GM23338 (cell line): ENCODE results near the gene TRIO. TPM values are rescaled to one million over a fixed set of nuclear protein-coding genes. Genes with fewer than 3 reads are reported as not detected.
A peak's percentile ranks its signal among the peaks of the same experiment; 100 is the strongest.

Source experiments
- ATAC-seq: fragments of 200-7000 bp; cut with Tn5 transposase; 3 replicates; pipeline ENCODE4 v1.9.1; 2020
- DNase-seq: peaks from one replicate; pipeline ENCODE4 v3.0.0-alpha.2; 2015; ENCODE audit warnings: low spot score
- H2AFZ ChIP-seq: fragments of 200-600 bp; sonication (generic); 2 replicates; pipeline ENCODE4 v1.8.0; 2016; ENCODE audit warnings: antibody characterized with exemption, mild to moderate bottlenecking, moderate library complexity
- H3F3A ChIP-seq: fragments of 200-600 bp; sonication (generic); replicated peaks from 2 replicates; pipeline ENCODE4 v1.8.0; 2017; ENCODE audit warnings: antibody characterized with exemption, mixed run types, low read depth
- H3K27ac ChIP-seq: fragments of 200-600 bp; sonication (generic); 2 replicates; pipeline ENCODE4 v1.6.1; 2016; ENCODE audit warnings: low read depth
- H3K27me3 ChIP-seq: fragments of 200-600 bp; sonication (generic); 2 replicates; pipeline ENCODE4 v1.8.0; 2016; ENCODE audit warnings: mild to moderate bottlenecking, mixed run types, moderate library complexity; ENCODE audit not compliant: insufficient read depth
- H3K36me3 ChIP-seq: fragments of 200-600 bp; sonication (generic); 2 replicates; pipeline ENCODE4 v1.8.0; 2016; ENCODE audit warnings: mild to moderate bottlenecking; ENCODE audit not compliant: insufficient read depth
- H3K4me1 ChIP-seq: fragments of 200-600 bp; sonication (generic); 2 replicates; pipeline ENCODE4 v1.8.0; 2016; ENCODE audit warnings: mild to moderate bottlenecking, moderate library complexity; ENCODE audit not compliant: insufficient read depth
- H3K4me2 ChIP-seq: fragments of 200-600 bp; sonication (generic); 2 replicates; pipeline ENCODE4 v1.7.1; 2017; ENCODE audit warnings: mixed run types
- H3K4me3 ChIP-seq: fragments of 200-600 bp; sonication (generic); 2 replicates; pipeline ENCODE4 v1.6.1; 2016; ENCODE audit warnings: mixed run types
- H3K79me2 ChIP-seq: fragments of 200-600 bp; sonication (generic); replicated peaks from 2 replicates; pipeline ENCODE4 v1.8.0; 2017; ENCODE audit warnings: mild to moderate bottlenecking; ENCODE audit not compliant: insufficient read depth
- H3K9me2 ChIP-seq: fragments of 200-600 bp; sonication (generic); 2 replicates; pipeline ENCODE4 v1.8.0; 2017; ENCODE audit not compliant: insufficient read depth
- H4K20me1 ChIP-seq: fragments of 200-600 bp; sonication (generic); replicated peaks from 2 replicates; pipeline ENCODE4 v1.8.0; 2017; ENCODE audit warnings: mild to moderate bottlenecking; ENCODE audit not compliant: insufficient read depth
- H3K27ac Mint-ChIP-seq: 2 replicates; pipeline ENCODE4 v1.8.0; 2020; ENCODE audit warnings: inconsistent platforms, mild to moderate bottlenecking, moderate library complexity, mixed read lengths
- H3K27me3 Mint-ChIP-seq: 3 replicates; pipeline ENCODE4 v1.8.0; 2022; ENCODE audit warnings: low read depth, mild to moderate bottlenecking, moderate library complexity, mixed read lengths, inconsistent platforms; ENCODE audit not compliant: insufficient read depth, poor library complexity
- H3K36me3 Mint-ChIP-seq: 3 replicates; pipeline ENCODE4 v1.8.0; 2021; ENCODE audit warnings: low read depth, mild to moderate bottlenecking, inconsistent platforms, moderate library complexity, mixed read lengths
- H3K4me1 Mint-ChIP-seq: 3 replicates; pipeline ENCODE4 v1.8.0; 2020; ENCODE audit warnings: mild to moderate bottlenecking, inconsistent platforms, mixed read lengths
- H3K4me3 Mint-ChIP-seq: 3 replicates; pipeline ENCODE4 v1.8.0; 2021; ENCODE audit warnings: moderate library complexity, mild to moderate bottlenecking, inconsistent platforms, mixed read lengths
- H3K9me3 Mint-ChIP-seq: 3 replicates; pipeline ENCODE4 v1.8.0; 2020; ENCODE audit warnings: moderate library complexity, mild to moderate bottlenecking, inconsistent platforms, mixed read lengths
- CREB1 ChIP-seq: fragments of 250-450 bp; sonication (Bioruptor Pico); IDR thresholded peaks from 2 replicates; pipeline ENCODE4 v1.5.0; 2020; ENCODE audit warnings: low read depth, mild to moderate bottlenecking, moderate library complexity
- ETS1 ChIP-seq: IDR thresholded peaks from 2 replicates; pipeline ENCODE4 v1.6.1; 2016; ENCODE audit warnings: antibody characterized with exemption
- EZH2 ChIP-seq: fragments of 200-600 bp; sonication (generic); IDR thresholded peaks from one replicate; pipeline ENCODE4 v1.8.0; 2017; ENCODE audit warnings: antibody characterized with exemption, mild to moderate bottlenecking, low read depth; ENCODE audit not compliant: unreplicated experiment
- EZH2phosphoT487 ChIP-seq: fragments of 200-600 bp; sonication (generic); IDR thresholded peaks from one replicate; pipeline ENCODE4 v1.8.1; 2018; ENCODE audit warnings: antibody characterized with exemption; ENCODE audit not compliant: unreplicated experiment
- JUNB ChIP-seq: IDR thresholded peaks from one replicate; pipeline ENCODE4 v1.6.1; 2016; ENCODE audit warnings: antibody characterized with exemption; ENCODE audit not compliant: unreplicated experiment
- NANOG ChIP-seq: IDR thresholded peaks from 2 replicates; pipeline ENCODE4 v1.6.1; 2016; ENCODE audit warnings: antibody characterized with exemption, borderline replicate concordance
- POLR2AphosphoS5 ChIP-seq: IDR thresholded peaks from 2 replicates; pipeline ENCODE4 v1.6.1; 2016; ENCODE audit warnings: antibody characterized with exemption, low read depth
- REST ChIP-seq: IDR thresholded peaks from one replicate; pipeline ENCODE4 v1.6.1; 2018; ENCODE audit warnings: antibody characterized with exemption; ENCODE audit not compliant: unreplicated experiment
- STAT1 ChIP-seq: IDR thresholded peaks from one replicate; pipeline ENCODE4 v1.6.1; 2016; ENCODE audit warnings: antibody characterized with exemption; ENCODE audit not compliant: unreplicated experiment
- ZNF114 ChIP-seq: fragments of 250-450 bp; sonication (Bioruptor Pico); IDR thresholded peaks from 2 replicates; pipeline ENCODE4 v1.5.0; 2020; ENCODE audit warnings: mild to moderate bottlenecking, moderate library complexity
- ZNF331 ChIP-seq: fragments of 250-450 bp; sonication (Bioruptor Pico); IDR thresholded peaks from 2 replicates; pipeline ENCODE4 v1.5.0; 2020; ENCODE audit warnings: low read depth, mild to moderate bottlenecking, moderate library complexity
- polyA plus RNA-seq: library from polyadenylated mRNA; unstranded; fragments of >200 nt; fragmentation: Nextera tagmentation; extraction: Ambion mirVana; gene quantifications from 2 replicates; pipeline ENCODE4 v1.2.1, GENCODE V29; 2016
- total RNA-seq: library from RNA; depleted of rRNA; stranded (reverse); fragments of >200 nt; shearing (Covaris generic); gene quantifications from 2 replicates; pipeline ENCODE4 v1.2.3, GENCODE V29; 2014
- TF ChIP-seq, protein P1 (sequence below): fragments of 250-450 bp; sonication (Bioruptor Pico); IDR thresholded peaks from 2 replicates; pipeline ENCODE4 v1.5.0; 2020; ENCODE audit warnings: mild to moderate bottlenecking, moderate library complexity
- TF ChIP-seq, protein P2 (sequence below), 2 experiments: fragments of 200-600 bp in 1 of 2; sonication (generic) in 1 of 2; conservative IDR thresholded peaks; 2 replicates each; pipeline versions ENCODE4 v1.5.1 to v1.6.1; 2016 to 2017; ENCODE audit warnings: antibody characterized with exemption in 2 of 2, low read depth in 2 of 2, mild to moderate bottlenecking in 2 of 2, moderate library complexity in 1 of 2

The TRIO gene
- total and polyA plus RNA-seq, 2 experiments from 2014 or later = 13.8 to 113 TPM

DNA sequence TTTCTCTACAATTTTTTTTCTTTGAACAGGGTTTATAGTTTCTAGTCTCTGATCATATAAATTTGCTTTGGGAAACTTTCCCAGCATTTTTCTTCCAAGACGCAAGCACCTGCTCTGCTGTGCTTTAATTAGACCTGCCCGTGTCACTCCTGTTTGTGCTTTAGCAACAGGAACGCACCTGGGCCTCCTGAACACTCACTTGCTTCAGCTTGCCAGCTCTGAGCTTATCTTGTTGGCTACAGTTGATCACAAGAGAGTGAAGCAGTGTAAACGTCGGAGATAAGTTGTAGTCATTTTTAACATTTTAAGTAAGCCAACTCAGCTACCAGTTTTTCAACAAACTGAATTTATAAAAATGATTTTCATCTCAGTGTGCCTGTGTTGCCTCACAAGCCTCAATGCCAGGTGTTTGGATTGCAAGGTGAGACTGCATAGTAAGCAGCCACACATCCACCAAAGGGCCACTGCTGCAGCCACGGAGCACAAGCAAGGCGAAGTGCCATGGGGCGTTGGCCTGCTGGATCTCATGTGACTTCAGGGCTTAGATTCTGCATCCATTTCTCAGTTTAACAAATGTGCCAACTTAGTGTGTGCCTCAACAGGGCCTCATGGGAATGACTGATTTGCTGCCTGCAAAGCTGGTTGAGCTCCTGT lies 166.9 kb downstream of the TRIO start:
- Histone ChIP-seq H4K20me1 (0 out of 2 replicates have a peak, but pooled peaks cover 7% of the 10 kb centered on the region), H2AFZ (no peak overlapping the region), H3K9me2 (peaks cover 8% of the 10 kb centered on the region; the same call in 1 of the 2 replicates), H3K4me2 (no peak overlapping the region), H3K27ac (no peak overlapping the region), H3K27me3 (no peaks in the 10 kb centered on the region), H3K36me3 (peaks cover 7% of the 10 kb centered on the region), H3K79me2 (peaks cover 5% of the 10 kb centered on the region), H3K4me3 (no peak overlapping the region), H3K4me1 (peaks cover 6% of the 10 kb centered on the region; the same call in 1 of the 2 replicates), H3F3A (no peaks in the 10 kb centered on the region)
- no peak for DNase-seq
- Mint-ChIP-seq H3K9me3 (no peaks in the 10 kb centered on the region), H3K36me3 (peaks cover 38% of the 10 kb centered on the region), H3K27ac (peak overlapping the region; percentile 79; the same call in 1 of the 2 replicates), H3K27me3 (peaks cover 3% of the 10 kb centered on the region), H3K4me1 (peaks cover 3% of the 10 kb centered on the region; the same call in 1 of the 3 replicates), H3K4me3 (no peak overlapping the region)
- ATAC-seq = no peak
- TF ChIP-seq REST (no peak), EZH2phosphoT487 (no peak), ZNF331 (CRISPR knock-in tag) (no peak), ETS1 (no peak), EZH2 (no peak), NANOG (no peak), STAT1 (no peak), CREB1 (CRISPR knock-in tag) (no peak), POLR2AphosphoS5 (no peak), ZNF114 (CRISPR knock-in tag) (no peak), JUNB (no peak)
- TF ChIP-seq, protein P1, sequence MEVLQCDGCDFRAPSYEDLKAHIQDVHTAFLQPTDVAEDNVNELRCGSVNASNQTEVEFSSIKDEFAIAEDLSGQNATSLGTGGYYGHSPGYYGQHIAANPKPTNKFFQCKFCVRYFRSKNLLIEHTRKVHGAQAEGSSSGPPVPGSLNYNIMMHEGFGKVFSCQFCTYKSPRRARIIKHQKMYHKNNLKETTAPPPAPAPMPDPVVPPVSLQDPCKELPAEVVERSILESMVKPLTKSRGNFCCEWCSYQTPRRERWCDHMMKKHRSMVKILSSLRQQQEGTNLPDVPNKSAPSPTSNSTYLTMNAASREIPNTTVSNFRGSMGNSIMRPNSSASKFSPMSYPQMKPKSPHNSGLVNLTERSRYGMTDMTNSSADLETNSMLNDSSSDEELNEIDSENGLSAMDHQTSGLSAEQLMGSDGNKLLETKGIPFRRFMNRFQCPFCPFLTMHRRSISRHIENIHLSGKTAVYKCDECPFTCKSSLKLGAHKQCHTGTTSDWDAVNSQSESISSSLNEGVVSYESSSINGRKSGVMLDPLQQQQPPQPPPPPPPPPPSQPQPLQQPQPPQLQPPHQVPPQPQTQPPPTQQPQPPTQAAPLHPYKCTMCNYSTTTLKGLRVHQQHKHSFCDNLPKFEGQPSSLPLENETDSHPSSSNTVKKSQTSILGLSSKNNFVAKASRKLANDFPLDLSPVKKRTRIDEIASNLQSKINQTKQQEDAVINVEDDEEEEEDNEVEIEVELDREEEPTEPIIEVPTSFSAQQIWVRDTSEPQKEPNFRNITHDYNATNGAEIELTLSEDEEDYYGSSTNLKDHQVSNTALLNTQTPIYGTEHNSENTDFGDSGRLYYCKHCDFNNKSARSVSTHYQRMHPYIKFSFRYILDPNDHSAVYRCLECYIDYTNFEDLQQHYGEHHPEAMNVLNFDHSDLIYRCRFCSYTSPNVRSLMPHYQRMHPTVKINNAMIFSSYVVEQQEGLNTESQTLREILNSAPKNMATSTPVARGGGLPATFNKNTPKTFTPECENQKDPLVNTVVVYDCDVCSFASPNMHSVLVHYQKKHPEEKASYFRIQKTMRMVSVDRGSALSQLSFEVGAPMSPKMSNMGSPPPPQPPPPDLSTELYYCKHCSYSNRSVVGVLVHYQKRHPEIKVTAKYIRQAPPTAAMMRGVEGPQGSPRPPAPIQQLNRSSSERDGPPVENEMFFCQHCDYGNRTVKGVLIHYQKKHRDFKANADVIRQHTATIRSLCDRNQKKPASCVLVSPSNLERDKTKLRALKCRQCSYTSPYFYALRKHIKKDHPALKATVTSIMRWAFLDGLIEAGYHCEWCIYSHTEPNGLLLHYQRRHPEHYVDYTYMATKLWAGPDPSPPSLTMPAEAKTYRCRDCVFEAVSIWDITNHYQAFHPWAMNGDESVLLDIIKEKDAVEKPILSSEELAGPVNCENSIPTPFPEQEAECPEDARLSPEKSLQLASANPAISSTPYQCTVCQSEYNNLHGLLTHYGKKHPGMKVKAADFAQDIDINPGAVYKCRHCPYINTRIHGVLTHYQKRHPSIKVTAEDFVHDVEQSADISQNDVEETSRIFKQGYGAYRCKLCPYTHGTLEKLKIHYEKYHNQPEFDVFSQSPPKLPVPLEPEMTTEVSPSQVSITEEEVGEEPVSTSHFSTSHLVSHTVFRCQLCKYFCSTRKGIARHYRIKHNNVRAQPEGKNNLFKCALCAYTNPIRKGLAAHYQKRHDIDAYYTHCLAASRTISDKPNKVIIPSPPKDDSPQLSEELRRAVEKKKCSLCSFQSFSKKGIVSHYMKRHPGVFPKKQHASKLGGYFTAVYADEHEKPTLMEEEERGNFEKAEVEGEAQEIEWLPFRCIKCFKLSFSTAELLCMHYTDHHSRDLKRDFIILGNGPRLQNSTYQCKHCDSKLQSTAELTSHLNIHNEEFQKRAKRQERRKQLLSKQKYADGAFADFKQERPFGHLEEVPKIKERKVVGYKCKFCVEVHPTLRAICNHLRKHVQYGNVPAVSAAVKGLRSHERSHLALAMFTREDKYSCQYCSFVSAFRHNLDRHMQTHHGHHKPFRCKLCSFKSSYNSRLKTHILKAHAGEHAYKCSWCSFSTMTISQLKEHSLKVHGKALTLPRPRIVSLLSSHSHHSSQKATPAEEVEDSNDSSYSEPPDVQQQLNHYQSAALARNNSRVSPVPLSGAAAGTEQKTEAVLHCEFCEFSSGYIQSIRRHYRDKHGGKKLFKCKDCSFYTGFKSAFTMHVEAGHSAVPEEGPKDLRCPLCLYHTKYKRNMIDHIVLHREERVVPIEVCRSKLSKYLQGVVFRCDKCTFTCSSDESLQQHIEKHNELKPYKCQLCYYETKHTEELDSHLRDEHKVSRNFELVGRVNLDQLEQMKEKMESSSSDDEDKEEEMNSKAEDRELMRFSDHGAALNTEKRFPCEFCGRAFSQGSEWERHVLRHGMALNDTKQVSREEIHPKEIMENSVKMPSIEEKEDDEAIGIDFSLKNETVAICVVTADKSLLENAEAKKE = no peak
- TF ChIP-seq, protein P2, sequence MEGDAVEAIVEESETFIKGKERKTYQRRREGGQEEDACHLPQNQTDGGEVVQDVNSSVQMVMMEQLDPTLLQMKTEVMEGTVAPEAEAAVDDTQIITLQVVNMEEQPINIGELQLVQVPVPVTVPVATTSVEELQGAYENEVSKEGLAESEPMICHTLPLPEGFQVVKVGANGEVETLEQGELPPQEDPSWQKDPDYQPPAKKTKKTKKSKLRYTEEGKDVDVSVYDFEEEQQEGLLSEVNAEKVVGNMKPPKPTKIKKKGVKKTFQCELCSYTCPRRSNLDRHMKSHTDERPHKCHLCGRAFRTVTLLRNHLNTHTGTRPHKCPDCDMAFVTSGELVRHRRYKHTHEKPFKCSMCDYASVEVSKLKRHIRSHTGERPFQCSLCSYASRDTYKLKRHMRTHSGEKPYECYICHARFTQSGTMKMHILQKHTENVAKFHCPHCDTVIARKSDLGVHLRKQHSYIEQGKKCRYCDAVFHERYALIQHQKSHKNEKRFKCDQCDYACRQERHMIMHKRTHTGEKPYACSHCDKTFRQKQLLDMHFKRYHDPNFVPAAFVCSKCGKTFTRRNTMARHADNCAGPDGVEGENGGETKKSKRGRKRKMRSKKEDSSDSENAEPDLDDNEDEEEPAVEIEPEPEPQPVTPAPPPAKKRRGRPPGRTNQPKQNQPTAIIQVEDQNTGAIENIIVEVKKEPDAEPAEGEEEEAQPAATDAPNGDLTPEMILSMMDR (conservative IDR thresholded peaks at IDR 0.05; ENCODE audit: low read depth in 2 of 2) = no peak
